Prostate gland (tissue), 2 donors: ENCODE data around the gene BBC3. TPM values are rescaled to one million over a fixed set of nuclear protein-coding genes. Genes with fewer than 3 reads are reported as not detected.
"Not testable (repeated sequence)": the region's sequence is repeated elsewhere in the genome, so short reads cannot be mapped to it uniquely, and the experiment has no call there.

Source experiments
- DNase-seq: peaks from one replicate; pipeline ENCODE4 v3.0.0-alpha.2; 2019; ENCODE audit warnings: low spot score
- H3K27ac ChIP-seq, 2 donors: fragments of 200-600 bp; sonication (generic); 2 replicates each; pipeline ENCODE4 v1.5.1; 2017 to 2019
- H3K27me3 ChIP-seq: fragments of 200-600 bp; sonication (generic); replicated peaks from 2 replicates; pipeline ENCODE4 v1.5.1; 2019; ENCODE audit not compliant: insufficient read depth
- H3K36me3 ChIP-seq, 2 donors: fragments of 200-600 bp; sonication (generic); 1 replicate in 1 of 2; 2 replicates in 1 of 2; pipeline versions ENCODE4 v1.5.1 to v1.8.1; 2017 to 2019
- H3K4me1 ChIP-seq: fragments of 200-600 bp; sonication (generic); replicated peaks from 2 replicates; pipeline ENCODE4 v1.5.1; 2019
- H3K4me3 ChIP-seq, 2 donors: fragments of 200-600 bp; sonication (generic); 2 replicates each; pipeline ENCODE4 v1.5.1; 2017 to 2019
- H3K9me3 ChIP-seq: fragments of 200-600 bp; sonication (generic); 2 replicates; pipeline ENCODE4 v1.5.1; 2017
- CTCF ChIP-seq, 4 experiments: fragments of 200-600 bp in 2 of 4; fragments of 450-650 bp in 2 of 4; sonication (generic) in 2 of 4; IDR thresholded peaks; 1 replicate in 3 of 4; 2 replicates in 1 of 4; pipeline ENCODE4 v1.5.1; 2016 to 2019; ENCODE audit warnings: antibody characterized with exemption in 4 of 4, mild to moderate bottlenecking in 2 of 4, moderate library complexity in 2 of 4
- POLR2A ChIP-seq: fragments of 450-650 bp; IDR thresholded peaks from one replicate; pipeline ENCODE4 v1.6.1; 2016; ENCODE audit warnings: antibody characterized with exemption, mild to moderate bottlenecking
- POLR2AphosphoS5 ChIP-seq: sonication (generic); formaldehyde crosslinking; IDR thresholded peaks from one replicate; pipeline ENCODE4 v1.6.1; 2017; ENCODE audit warnings: antibody characterized with exemption
- WGBS: methylation state at CpG from one replicate; pipeline ENCODE4 v1.1.5; 2018; 5-methylcytosine and 5-hydroxymethylcytosine counted together
- intact Hi-C: fragments of 100-400 bp; cut with DNase I; formaldehyde crosslinking; loops from one replicate; pipeline ENCODE4 v1.14.2; 2022
- total RNA-seq, 2 donors: library from RNA; depleted of rRNA; stranded (reverse); fragments of >200 nt; gene quantifications; one replicate each; pipeline ENCODE4 v1.1.0, GENCODE V29; 2016

The BBC3 gene
- total RNA-seq, 2 donors from 2014 or later, result 11.1 to 12.8 TPM

GRCh38 chr19:47257411-47258169, 26.6 kb upstream of the BBC3 start:
- peak; percentile 89 for TF ChIP-seq POLR2AphosphoS5
- TF ChIP-seq POLR2A, result peak; percentile 83
- TF ChIP-seq CTCF (IDR thresholded peaks at IDR 0.05), result peak in 2 of 4 experiments; percentile 1 to 3
- Histone ChIP-seq H3K4me1 (no peaks in the 10 kb centered on the region), H3K27ac (peak overlapping the region; percentile 92 to 94), H3K9me3 (no peaks in the 10 kb centered on the region), H3K4me3 (peak overlapping the region; percentile 44 to 58), H3K27me3 (no peaks in the 10 kb centered on the region), H3K36me3 (peaks cover 5 to 19% of the 10 kb centered on the region in 2 donors)
- WGBS, result 3% methylated on average over 29 of the region's 29 CpGs
- DNase-seq, result peak; percentile 43
- intact Hi-C loops, result no loop called here

GRCh38 chr19:47256693-47257410, 25.9 kb upstream of the BBC3 start:
- DNase-seq, result peak; percentile 100
- Histone ChIP-seq H3K27ac (peak overlapping the region; percentile 92 to 94), H3K4me1 (no peaks in the 10 kb centered on the region), H3K27me3 (no peaks in the 10 kb centered on the region), H3K36me3 (peaks cover 5 to 19% of the 10 kb centered on the region in 2 donors), H3K4me3 (peak overlapping the region; percentile 44 to 58), H3K9me3 (no peaks in the 10 kb centered on the region)
- WGBS, result under 1% methylated on average over 36 of the region's 52 CpGs
- intact Hi-C loops, result no loop called here
- TF ChIP-seq POLR2AphosphoS5, result peak; percentile 80
- no peak for TF ChIP-seq POLR2A

- intact Hi-C loops, result no loop called here
- H3K27ac ChIP-seq, result peak within 1 kb of the TSS; percentile 92 to 94
- H3K9me3 ChIP-seq, result no peaks in the 10 kb centered on the region
- TF ChIP-seq CTCF (IDR thresholded peaks at IDR 0.05) (no peak), POLR2AphosphoS5 (peak; percentile 95), POLR2A (peak; percentile 86)
- peak within 1 kb of the TSS; percentile 44 to 58 for H3K4me3 ChIP-seq
- peak; percentile 94 for DNase-seq
- H3K36me3 ChIP-seq, result peaks cover 5 to 15% of the 10 kb centered on the region in 2 donors
- no peaks in the 10 kb centered on the region for H3K4me1 ChIP-seq
- H3K27me3 ChIP-seq, result no peaks in the 10 kb centered on the region
- 14% methylated on average over 55 of the region's 60 CpGs for WGBS
These were observed 25.1 kb upstream of the BBC3 start, which contains the start of gene CCDC9 for GRCh38 chr19:47255879-47256692. TSS of gene CCDC9 (plus strand) at chr19:47256525. CDS start at chr19:47258401, 1,876 bp downstream.

GRCh38 chr19:47253970-47254369, 23.0 kb upstream of the BBC3 start:
- Histone ChIP-seq H3K9me3 (no peaks in the 10 kb centered on the region), H3K4me1 (no peaks in the 10 kb centered on the region), H3K4me3 (no peak overlapping the region), H3K27ac (no peak overlapping the region), H3K36me3 (no peaks in the 10 kb centered on the region), H3K27me3 (no peaks in the 10 kb centered on the region)
- TF ChIP-seq CTCF (IDR thresholded peaks at IDR 0.05), result no peak
- TF ChIP-seq POLR2AphosphoS5, result no peak
- TF ChIP-seq POLR2A, result no peak
- WGBS, result 87% methylated on average over 5 of the region's 5 CpGs
- DNase-seq, result no peak
- intact Hi-C loops, result no loop called here

- no peak for TF ChIP-seq CTCF (IDR thresholded peaks at IDR 0.05)
- TF ChIP-seq POLR2AphosphoS5, result peak; percentile 11
- TF ChIP-seq POLR2A, result no peak
- Histone ChIP-seq H3K36me3 (no peaks in the 10 kb centered on the region), H3K27me3 (no peaks in the 10 kb centered on the region), H3K4me1 (no peaks in the 10 kb centered on the region), H3K27ac (no peak overlapping the region), H3K9me3 (no peaks in the 10 kb centered on the region), H3K4me3 (no peak overlapping the region)
- intact Hi-C loops, result no loop called here
- no peak for DNase-seq
- 35% methylated on average over 3 of the region's 3 CpGs for WGBS
These were observed 22.5 kb upstream of the BBC3 start for GRCh38 chr19:47253467-47253881.

- H3K27me3 ChIP-seq, H3K27ac ChIP-seq, H3K9me3 ChIP-seq, H3K4me3 ChIP-seq, H3K36me3 ChIP-seq, H3K4me1 ChIP-seq, DNase-seq, intact Hi-C loops: not testable (repeated sequence)
- WGBS, result 94% methylated on average over 8 of the region's 8 CpGs
These were observed 22.0 kb upstream of the BBC3 start for GRCh38 chr19:47253016-47253415.
